HepG2 (cell line): Measurements from ENCODE around the gene CABLES1. TPM values are rescaled to one million over a fixed set of nuclear protein-coding genes. Genes with fewer than 3 reads are reported as not detected.

Source experiments
- ATF1 ChIP-seq: IDR thresholded peaks from 2 replicates; pipeline ENCODE4 v1.6.1; 2016; ENCODE audit warnings: mild to moderate bottlenecking, control low read depth
- ATF3 ChIP-seq: sonication (generic); formaldehyde crosslinking; IDR thresholded peaks from 2 replicates; pipeline ENCODE4 v1.4.0; 2020; ENCODE audit warnings: missing genetic modification reagents
- BHLHE40 ChIP-seq: IDR thresholded peaks from 2 replicates; pipeline ENCODE4 v1.6.1; 2011; ENCODE audit warnings: low read length, improper control_type of control experiment
- CTCF ChIP-seq: sonication (generic); formaldehyde crosslinking; IDR thresholded peaks from 2 replicates; pipeline ENCODE4 v1.5.0; 2020; ENCODE audit warnings: mild to moderate bottlenecking, missing genetic modification reagents, moderate library complexity
- ELF3 ChIP-seq: IDR thresholded peaks from 2 replicates; pipeline ENCODE4 v1.6.1; 2016; ENCODE audit warnings: missing genetic modification reagents, missing compliant biosample characterization
- ELF4 ChIP-seq: sonication (generic); formaldehyde crosslinking; IDR thresholded peaks from 2 replicates; pipeline ENCODE4 v1.5.0; 2020; ENCODE audit warnings: missing genetic modification reagents, mild to moderate bottlenecking, moderate library complexity, borderline replicate concordance
- ERF ChIP-seq: IDR thresholded peaks from 2 replicates; pipeline ENCODE4 v1.6.1; 2018; ENCODE audit warnings: missing biosample characterization, missing genetic modification reagents
- FOXK1 ChIP-seq: sonication (generic); formaldehyde crosslinking; IDR thresholded peaks from 2 replicates; pipeline ENCODE4 v1.4.0; 2020; ENCODE audit warnings: low read depth, missing genetic modification reagents, borderline replicate concordance
- GATAD2A ChIP-seq: IDR thresholded peaks from 2 replicates; pipeline ENCODE4 v1.6.1; 2016
- IKZF5 ChIP-seq: IDR thresholded peaks from 2 replicates; pipeline ENCODE4 v1.6.1; 2018; ENCODE audit warnings: missing genetic modification reagents, mild to moderate bottlenecking, missing compliant biosample characterization
- KAT8 ChIP-seq: IDR thresholded peaks from 2 replicates; pipeline ENCODE4 v1.6.1; 2016; ENCODE audit warnings: missing genetic modification reagents, missing compliant biosample characterization
- KDM5A ChIP-seq: fragments of 200-600 bp; sonication (generic); IDR thresholded peaks from 2 replicates; pipeline ENCODE4 v1.7.0; 2018; ENCODE audit warnings: antibody characterized with exemption, mild to moderate bottlenecking, low read length, borderline replicate concordance
- MED1 ChIP-seq: sonication (generic); formaldehyde crosslinking; IDR thresholded peaks from 2 replicates; pipeline ENCODE4 v1.4.0; 2020; ENCODE audit warnings: missing genetic modification reagents
- NCOA2 ChIP-seq: sonication (generic); formaldehyde crosslinking; IDR thresholded peaks from 2 replicates; pipeline ENCODE4 v1.8.0; 2022; ENCODE audit warnings: inconsistent platforms
- NFE2L1 ChIP-seq: sonication (generic); formaldehyde crosslinking; IDR thresholded peaks from 2 replicates; pipeline ENCODE4 v1.4.0; 2020; ENCODE audit warnings: missing genetic modification reagents, mild to moderate bottlenecking, borderline replicate concordance
- PAXIP1 ChIP-seq: sonication (generic); formaldehyde crosslinking; conservative IDR thresholded peaks from 2 replicates; pipeline ENCODE4 v1.4.0; 2020; ENCODE audit warnings: mild to moderate bottlenecking, missing genetic modification reagents, moderate library complexity
- RFX1 ChIP-seq: fragments of 450-650 bp; IDR thresholded peaks from 2 replicates; pipeline ENCODE4 v1.6.1; 2017
- RXRB ChIP-seq: IDR thresholded peaks from 2 replicates; pipeline ENCODE4 v1.6.1; 2016; ENCODE audit warnings: borderline replicate concordance, missing genetic modification reagents, missing compliant biosample characterization
- TBX3 ChIP-seq: fragments of 450-650 bp; IDR thresholded peaks from 2 replicates; pipeline ENCODE4 v1.6.1; 2017; ENCODE audit warnings: antibody characterized with exemption, mild to moderate bottlenecking, inconsistent platforms, borderline replicate concordance
- TGIF2 ChIP-seq: IDR thresholded peaks from 2 replicates; pipeline ENCODE4 v1.6.1; 2016; ENCODE audit warnings: control low read depth, missing compliant biosample characterization
- ZBTB33 ChIP-seq: sonication (generic); formaldehyde crosslinking; IDR thresholded peaks from 2 replicates; pipeline ENCODE4 v1.4.0; 2020; ENCODE audit warnings: missing genetic modification reagents
- ZKSCAN5 ChIP-seq: sonication (generic); formaldehyde crosslinking; IDR thresholded peaks from 2 replicates; pipeline ENCODE4 v1.5.1; 2020; ENCODE audit warnings: mild to moderate bottlenecking, missing genetic modification reagents
- ZNF737 ChIP-seq: sonication (generic); formaldehyde crosslinking; IDR thresholded peaks from 2 replicates; pipeline ENCODE4 v1.5.0; 2020; ENCODE audit warnings: missing genetic modification reagents, mild to moderate bottlenecking, borderline replicate concordance
- polyA plus RNA-seq, 8 experiments: library from polyadenylated mRNA; depleted of rRNA in 3 of 8; stranded (reverse) in 7 of 8; unstranded in 1 of 8; fragments of >200 nt; fragmentation: Illumina TruSeq in 4 of 8; extraction: Trizol in 4 of 8; gene quantifications; 2 replicates each; pipeline versions ENCODE4 v1.2.1 to v1.2.3, GENCODE V29; 2011 to 2016; ENCODE audit warnings: low read depth in 4 of 8, missing spikeins in 1 of 8, mixed read lengths in 1 of 8; ENCODE audit not compliant: insufficient read depth in 1 of 8
- total RNA-seq, 5 experiments: library from RNA; depleted of rRNA; stranded (reverse); fragments of >200 nt; fragmentation: Illumina TruSeq; extraction: Trizol; gene quantifications; 2 replicates each; pipeline ENCODE4 v1.2.3, GENCODE V29; 2016; ENCODE audit warnings: low read depth in 1 of 5

CABLES1 gene
- total and polyA plus RNA-seq, 2 of the 13 experiments (the other 11 are each of a cell fraction or from before 2014, with no cell fraction given): 14.7 to 25.8 TPM

- TF ChIP-seq CTCF (CRISPR knock-in tag) (no peak), NFE2L1 (no peak), RFX1 (no peak), RXRB (CRISPR knock-in tag) (peak; percentile 85), ZKSCAN5 (no peak), ERF (CRISPR knock-in tag) (peak; percentile 19; the same call in 1 of the 2 replicates), ATF3 (CRISPR knock-in tag) (no peak), BHLHE40 (0 out of 2 replicates have a peak, but pooled peaks have one; percentile 20), ATF1 (CRISPR knock-in tag) (peak; percentile 44; the same call in 1 of the 2 replicates), TGIF2 (CRISPR knock-in tag) (no peak), TBX3 (no peak), GATAD2A (CRISPR knock-in tag) (peak; percentile 72), FOXK1 (no peak), IKZF5 (0 out of 2 replicates have a peak, but pooled peaks have one; percentile 1), KAT8 (CRISPR knock-in tag) (peak; percentile 41; the same call in 1 of the 2 replicates), PAXIP1 (CRISPR knock-in tag) (peak; percentile 75), MED1 (peak; percentile 68), KDM5A (no peak), ZBTB33 (CRISPR knock-in tag) (peak; percentile 59), ELF4 (CRISPR knock-in tag) (no peak), NCOA2 (CRISPR knock-in tag) (peak; percentile 65; the same call in 1 of the 2 replicates), ZNF737 (CRISPR knock-in tag) (no peak), ELF3 (no peak; the same call in 1 of the 2 replicates)
These were observed 11.7 kb downstream of the CABLES1 start (continued) for GRCh38 chr18:23146861-23147469.
